Measurements from ENCODE around the gene CAMK2A. TPM values are rescaled to one million over a fixed set of nuclear protein-coding genes. Genes with fewer than 3 reads are reported as not detected.

CAMK2A gene
- total and polyA plus RNA-seq, 9 donors: 0.12 to 1.3 (median 0.62) TPM

- H3K27ac ChIP-seq: peak overlapping the region in 1 of 2 donors; percentile 8
- WGBS, 3 donors: 15 to 20% (median 20%) methylated on average over 7 of the region's 7 CpGs
- DNase-seq: peak in 2 of 5 donors; percentile 14 to 29
Observed at GRCh38 chr5:150303660-150304386, 14.2 kb upstream of the CAMK2A start.

DNA sequence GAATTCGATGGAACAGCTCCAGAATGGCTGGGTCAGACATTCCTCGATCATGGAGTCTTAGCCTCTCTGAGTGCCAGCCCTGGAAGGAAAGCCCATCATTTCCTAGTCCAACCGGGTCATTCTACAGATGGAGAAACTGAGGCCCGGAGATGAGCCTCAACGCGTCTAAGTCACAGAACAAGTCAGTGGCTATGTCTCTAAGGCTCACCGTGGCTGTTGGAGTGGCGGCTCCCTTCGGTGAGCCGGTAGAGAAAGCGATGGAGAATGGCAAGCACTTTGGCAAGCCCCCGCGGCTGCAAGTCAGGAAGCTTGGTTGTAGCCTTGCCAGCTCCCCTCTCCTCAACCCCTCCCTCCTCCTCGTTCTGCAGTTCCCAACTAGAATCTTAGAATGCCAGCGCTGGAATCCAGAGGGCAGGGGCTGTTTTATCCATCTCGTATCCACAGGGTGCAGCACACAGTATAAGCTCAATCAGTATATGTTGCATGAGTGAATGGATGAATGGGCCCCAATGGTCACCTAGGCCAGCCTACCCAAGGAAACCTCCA, 13.6 kb upstream of the CAMK2A start:
- Histone ChIP-seq H3K4me1 (ENCODE audit: insufficient read depth) (peaks cover 10% of the 10 kb centered on the region), H3K27me3 (no peaks in the 10 kb centered on the region), H3K27ac (peak overlapping the region in 1 of 2 donors; percentile 11), H3K4me3 (peak overlapping the region; percentile 40), H3K9me3 (no peaks in the 10 kb centered on the region), H3K36me3 (no peaks in the 10 kb centered on the region)
- intact Hi-C loops (cut with DNase I): no loop called here
- DNase-seq: peak in 3 of 5 donors; percentile 22 to 48 (median 45)
- TF ChIP-seq POLR2A (IDR thresholded peaks at IDR 0.05) (no peak), EP300 (IDR thresholded peaks at IDR 0.05) (no peak)
- TF ChIP-seq, protein P1, sequence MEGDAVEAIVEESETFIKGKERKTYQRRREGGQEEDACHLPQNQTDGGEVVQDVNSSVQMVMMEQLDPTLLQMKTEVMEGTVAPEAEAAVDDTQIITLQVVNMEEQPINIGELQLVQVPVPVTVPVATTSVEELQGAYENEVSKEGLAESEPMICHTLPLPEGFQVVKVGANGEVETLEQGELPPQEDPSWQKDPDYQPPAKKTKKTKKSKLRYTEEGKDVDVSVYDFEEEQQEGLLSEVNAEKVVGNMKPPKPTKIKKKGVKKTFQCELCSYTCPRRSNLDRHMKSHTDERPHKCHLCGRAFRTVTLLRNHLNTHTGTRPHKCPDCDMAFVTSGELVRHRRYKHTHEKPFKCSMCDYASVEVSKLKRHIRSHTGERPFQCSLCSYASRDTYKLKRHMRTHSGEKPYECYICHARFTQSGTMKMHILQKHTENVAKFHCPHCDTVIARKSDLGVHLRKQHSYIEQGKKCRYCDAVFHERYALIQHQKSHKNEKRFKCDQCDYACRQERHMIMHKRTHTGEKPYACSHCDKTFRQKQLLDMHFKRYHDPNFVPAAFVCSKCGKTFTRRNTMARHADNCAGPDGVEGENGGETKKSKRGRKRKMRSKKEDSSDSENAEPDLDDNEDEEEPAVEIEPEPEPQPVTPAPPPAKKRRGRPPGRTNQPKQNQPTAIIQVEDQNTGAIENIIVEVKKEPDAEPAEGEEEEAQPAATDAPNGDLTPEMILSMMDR (IDR thresholded peaks at IDR 0.05): no peak
- 4 to 7% (median 6%) methylated on average over 16 of the region's 16 CpGs for WGBS, 3 donors

More at GRCh38 chr5:150303660-150304386, 14.2 kb upstream of the CAMK2A start:
- no peaks in the 10 kb centered on the region for H3K36me3 ChIP-seq
- no peaks in the 10 kb centered on the region for H3K9me3 ChIP-seq
- peaks cover 10% of the 10 kb centered on the region for H3K4me1 ChIP-seq (ENCODE audit: insufficient read depth)
- no peak for TF ChIP-seq EP300 (IDR thresholded peaks at IDR 0.05)
- no peak for TF ChIP-seq POLR2A (IDR thresholded peaks at IDR 0.05)
- TF ChIP-seq, protein P1 (IDR thresholded peaks at IDR 0.05): no peak
- intact Hi-C loops (cut with DNase I): no loop called here
- H3K4me3 ChIP-seq: no peak overlapping the region
- no peaks in the 10 kb centered on the region for H3K27me3 ChIP-seq

GRCh38 chr5:150302301-150303069, 12.9 kb upstream of the CAMK2A start, which contains the start of gene ARSI:
Gene ARSI, minus strand, starts transcription at chr5:150302905. Its CDS starts 532 bp downstream, at chr5:150302373.
- 0 to 1% (median 1%) methylated on average over 40 to 63 of the region's 63 CpGs for WGBS, 3 donors
- no peaks in the 10 kb centered on the region for H3K27me3 ChIP-seq
- peak within 1 kb of the TSS; percentile 40 for H3K4me3 ChIP-seq
- intact Hi-C loops (cut with DNase I): no loop called here
- H3K27ac ChIP-seq: peak within 1 kb of the TSS in 1 of 2 donors; percentile 11
- peak; percentile 46 to 69 (median 63) for DNase-seq
- no peak for TF ChIP-seq EP300 (IDR thresholded peaks at IDR 0.05)
- no peak for TF ChIP-seq POLR2A (IDR thresholded peaks at IDR 0.05)
- TF ChIP-seq, protein P1 (IDR thresholded peaks at IDR 0.05): no peak
- H3K4me1 ChIP-seq (ENCODE audit: insufficient read depth): peaks cover 10% of the 10 kb centered on the region
- H3K36me3 ChIP-seq: no peaks in the 10 kb centered on the region
- no peaks in the 10 kb centered on the region for H3K9me3 ChIP-seq

GRCh38 chr5:150301901-150302300, 12.3 kb upstream of the CAMK2A start:
- 23 to 38% (median 27%) methylated on average over 9 to 22 of the region's 22 CpGs for WGBS, 3 donors
- H3K36me3 ChIP-seq: no peaks in the 10 kb centered on the region

More at GRCh38 chr5:150301901-150302300, 12.3 kb upstream of the CAMK2A start:
- no peak overlapping the region for H3K27ac ChIP-seq
- H3K4me1 ChIP-seq (ENCODE audit: insufficient read depth): peaks cover 10% of the 10 kb centered on the region
- DNase-seq: no peak
- no peaks in the 10 kb centered on the region for H3K9me3 ChIP-seq
- H3K27me3 ChIP-seq: no peaks in the 10 kb centered on the region
- intact Hi-C loops (cut with DNase I): no loop called here
- TF ChIP-seq, protein P1 (IDR thresholded peaks at IDR 0.05): no peak
- peak overlapping the region; percentile 40 for H3K4me3 ChIP-seq
